Lower leg skin (tissue), 4 donors: ENCODE results near the gene GGT6. TPM values are rescaled to one million over a fixed set of nuclear protein-coding genes. Genes with fewer than 3 reads are reported as not detected.

ENCODE experiments used
- DNase-seq, 2 donors: peaks; one replicate each; pipeline ENCODE4 v3.0.0-alpha.2; 2019; ENCODE audit warnings: low spot score in 2 of 2
- H3K4me3 ChIP-seq: fragments of 200-600 bp; sonication (generic); 2 replicates; pipeline ENCODE4 v1.5.1; 2017; ENCODE audit warnings: mild to moderate bottlenecking, low read depth; ENCODE audit not compliant: poor library complexity, severe bottlenecking
- CTCF ChIP-seq, 3 donors: fragments of 450-650 bp; IDR thresholded peaks; one replicate each; pipeline ENCODE4 v1.5.1; 2016; ENCODE audit warnings: antibody characterized with exemption in 3 of 3, mild to moderate bottlenecking in 3 of 3, moderate library complexity in 2 of 3
- POLR2A ChIP-seq, 2 donors: fragments of 450-650 bp; IDR thresholded peaks; one replicate each; pipeline ENCODE4 v1.6.1; 2016 to 2017; ENCODE audit warnings: antibody characterized with exemption in 2 of 2, mild to moderate bottlenecking in 1 of 2, moderate library complexity in 1 of 2
- WGBS, 2 donors: methylation state at CpG; one replicate each; pipeline ENCODE4 v1.1.5; 2018; 5-methylcytosine and 5-hydroxymethylcytosine counted together
- intact Hi-C: fragments of 100-400 bp; cut with DNase I; formaldehyde crosslinking; loops from one replicate; pipeline ENCODE4 v1.15.0; 2023; ENCODE audit warnings: low total_unique reads
- total RNA-seq, 4 donors: library from RNA; depleted of rRNA; stranded (reverse); fragments of >200 nt; gene quantifications; one replicate each; pipeline ENCODE4 v1.1.0, GENCODE V29; 2016

GGT6 gene
- total RNA-seq, 4 donors from 2014 or later: 133 to 232 (median 184) TPM

GRCh38 chr17:4514206-4514605 lies 46.2 kb downstream of the GGT6 start:
- intact Hi-C loops: no loop called here
- no peak for DNase-seq
- WGBS, 2 donors: 63 to 72% methylated on average over 7 of the region's 7 CpGs
- no peak overlapping the region for H3K4me3 ChIP-seq
- TF ChIP-seq POLR2A (IDR thresholded peaks at IDR 0.05): no peak
- no peak for TF ChIP-seq CTCF (IDR thresholded peaks at IDR 0.05)

GRCh38 chr17:4513113-4514032 lies 47.0 kb downstream of the GGT6 start:
- intact Hi-C loops: no loop called here
- 84 to 85% methylated on average over 24 of the region's 24 CpGs for WGBS, 2 donors
- TF ChIP-seq POLR2A (IDR thresholded peaks at IDR 0.05): no peak
- TF ChIP-seq CTCF (IDR thresholded peaks at IDR 0.05): no peak
- DNase-seq: no peak
- H3K4me3 ChIP-seq: no peak overlapping the region

- WGBS, 2 donors: 84 to 86% methylated on average over 31 of the region's 31 CpGs
- DNase-seq: no peak
- TF ChIP-seq CTCF (IDR thresholded peaks at IDR 0.05) (no peak), POLR2A (IDR thresholded peaks at IDR 0.05) (no peak)
- no peak overlapping the region for H3K4me3 ChIP-seq
- intact Hi-C loops: no loop called here
Observed at GRCh38 chr17:4512156-4513112, 47.9 kb downstream of the GGT6 start.

- WGBS, 2 donors: 86% methylated on average over 10 of the region's 10 CpGs
- no peak for DNase-seq
- TF ChIP-seq POLR2A (IDR thresholded peaks at IDR 0.05): no peak
- TF ChIP-seq CTCF (IDR thresholded peaks at IDR 0.05): no peak
- intact Hi-C loops: no loop called here
- no peak overlapping the region for H3K4me3 ChIP-seq
Observed at GRCh38 chr17:4511199-4511932, 49.0 kb downstream of the GGT6 start.

GRCh38 chr17:4510618-4510941 lies 49.8 kb downstream of the GGT6 start:
- no peak overlapping the region for H3K4me3 ChIP-seq
- intact Hi-C loops: no loop called here
- WGBS, 2 donors: 69 to 70% methylated on average over 11 of the region's 11 CpGs
- DNase-seq: no peak
- TF ChIP-seq CTCF (IDR thresholded peaks at IDR 0.05) (no peak), POLR2A (IDR thresholded peaks at IDR 0.05) (no peak)
